Calu3 (cell line): ENCODE results near the gene TNFSF15. TPM values are rescaled to one million over a fixed set of nuclear protein-coding genes. Genes with fewer than 3 reads are reported as not detected.

ENCODE experiments used
- BruUV-seq: library from RNA; stranded (reverse); fragments of 400-500 nt; replicated peaks from 2 replicates; lab custom pipeline; 2021; lab: Mats Ljungman, UMichigan
- CTCF ChIA-PET: fragments of 300-600 bp; sonication (Branson Sonifier 250); formaldehyde crosslinking; loops from one replicate; lab custom pipeline; 2022; ENCODE audit warnings: antibody characterized with exemption; lab: Charles Lee
- DNase-seq: peaks from one replicate; pipeline ENCODE4 v3.0.0; 2022
- H3K27ac Mint-ChIP-seq: one replicate; pipeline ENCODE4 v1.8.0; 2022; ENCODE audit warnings: mixed read lengths; ENCODE audit not compliant: unreplicated experiment
- H3K27me3 Mint-ChIP-seq: one replicate; pipeline ENCODE4 v1.8.0; 2022; ENCODE audit warnings: mixed read lengths; ENCODE audit not compliant: unreplicated experiment
- H3K36me3 Mint-ChIP-seq: one replicate; pipeline ENCODE4 v1.8.0; 2022; ENCODE audit warnings: mild to moderate bottlenecking, moderate library complexity, mixed read lengths; ENCODE audit not compliant: insufficient read depth, unreplicated experiment
- H3K4me1 Mint-ChIP-seq: one replicate; pipeline ENCODE4 v1.8.0; 2022; ENCODE audit warnings: mild to moderate bottlenecking, low read depth, mixed read lengths; ENCODE audit not compliant: unreplicated experiment
- H3K4me3 Mint-ChIP-seq: one replicate; pipeline ENCODE4 v1.8.0; 2022; ENCODE audit warnings: mild to moderate bottlenecking, low read depth, moderate library complexity, mixed read lengths; ENCODE audit not compliant: unreplicated experiment
- H3K9me3 Mint-ChIP-seq: one replicate; pipeline ENCODE4 v1.8.0; 2022; ENCODE audit warnings: low read depth, mixed read lengths; ENCODE audit not compliant: unreplicated experiment
- CTCF ChIP-seq: fragments of 200-600 bp; IDR thresholded peaks from one replicate; pipeline ENCODE4 v1.8.0; 2022; ENCODE audit warnings: antibody characterized with exemption; ENCODE audit not compliant: unreplicated experiment
- intact Hi-C: fragments of 100-400 bp; cut with micrococcal nuclease; formaldehyde crosslinking; loops from one replicate; pipeline ENCODE4 v1.10.0; 2022; ENCODE audit not compliant: unreplicated experiment
- total RNA-seq: library from RNA; stranded (reverse); gene quantifications from 2 replicates; pipeline ENCODE4 v1.2.3, GENCODE V29; 2022

The TNFSF15 gene
- total RNA-seq, 1 experiment from 2014 or later, result 4.9 TPM

DNA sequence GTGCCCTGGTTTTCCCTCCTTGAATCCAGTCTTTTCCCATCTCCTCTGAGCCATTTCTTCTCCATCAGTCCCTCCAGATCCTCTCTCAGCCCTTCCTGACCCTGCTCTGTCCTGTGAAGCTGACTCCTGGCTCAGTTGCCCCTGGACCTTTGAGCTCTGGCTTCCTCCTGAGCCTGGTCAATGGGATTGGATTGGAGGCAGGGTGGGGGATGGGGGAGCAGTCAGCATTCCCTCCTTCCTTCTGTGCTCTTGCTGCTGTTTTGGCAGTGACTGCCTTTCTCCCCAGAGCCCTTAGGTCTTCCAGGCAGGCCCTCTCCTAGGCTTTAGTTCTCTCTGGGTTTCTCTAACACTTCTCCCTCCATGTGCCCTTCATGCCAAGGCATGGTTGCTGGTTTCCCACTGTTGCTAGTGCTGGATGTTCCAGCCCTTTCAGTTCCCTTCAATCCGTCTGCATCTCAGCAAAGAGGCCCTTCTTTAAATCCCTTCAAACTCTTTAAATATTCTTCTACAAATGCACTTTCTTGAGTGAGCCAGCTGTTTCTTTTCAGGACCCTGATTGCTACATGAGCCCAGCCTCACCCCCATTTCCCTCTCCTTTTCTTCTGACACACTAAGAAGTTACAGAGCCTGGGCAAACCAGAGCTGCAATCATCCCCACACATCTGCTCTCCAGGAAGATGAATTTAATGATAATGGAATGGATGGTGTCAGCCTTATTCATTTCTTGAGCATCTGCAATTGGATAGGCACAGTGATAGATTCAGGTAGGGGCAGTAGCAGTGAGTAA, 2.2 kb downstream of the TNFSF15 start:
- no peaks in the 10 kb centered on the region for H3K27me3 Mint-ChIP-seq
- peak overlapping the region; percentile 42 for H3K4me3 Mint-ChIP-seq
- no peak for TF ChIP-seq CTCF
- H3K27ac Mint-ChIP-seq, result peak overlapping the region; percentile 6
- no peak for DNase-seq
- intact Hi-C loops, result no loop called here
- peaks cover 19% of the 10 kb centered on the region for H3K36me3 Mint-ChIP-seq
- H3K4me1 Mint-ChIP-seq, result peaks cover 59% of the 10 kb centered on the region
- no TSS peak for BruUV-seq
- CTCF ChIA-PET, result no interaction called here
- no peaks in the 10 kb centered on the region for H3K9me3 Mint-ChIP-seq

- CTCF ChIA-PET, result no interaction called here
- Mint-ChIP-seq H3K36me3 (peaks cover 11% of the 10 kb centered on the region), H3K4me3 (no peak overlapping the region)
Observed at GRCh38 chr9:114799925-114800324, 5.9 kb downstream of the TNFSF15 start.

GRCh38 chr9:114799441-114799840, 6.4 kb downstream of the TNFSF15 start:
- no peak for TF ChIP-seq CTCF
- no peak overlapping the region for H3K4me3 Mint-ChIP-seq
- peaks cover 7% of the 10 kb centered on the region for H3K36me3 Mint-ChIP-seq
- CTCF ChIA-PET, result interaction anchor here (0.6 kb wide), 1 partner anchor 61 kb away, joined by 3 read pairs; no protein-coding TSS in a partner anchor
- no peaks in the 10 kb centered on the region for H3K27me3 Mint-ChIP-seq
- no TSS peak for BruUV-seq
- no peak overlapping the region for H3K27ac Mint-ChIP-seq
- intact Hi-C loops, result no loop called here
- H3K4me1 Mint-ChIP-seq, result peaks cover 34% of the 10 kb centered on the region
- DNase-seq, result no peak
- no peaks in the 10 kb centered on the region for H3K9me3 Mint-ChIP-seq

More at GRCh38 chr9:114799925-114800324, 5.9 kb downstream of the TNFSF15 start:
- no peaks in the 10 kb centered on the region for H3K9me3 Mint-ChIP-seq
- peaks cover 36% of the 10 kb centered on the region for H3K4me1 Mint-ChIP-seq
- no peaks in the 10 kb centered on the region for H3K27me3 Mint-ChIP-seq
- no TSS peak for BruUV-seq
- no peak for DNase-seq
- TF ChIP-seq CTCF, result no peak
- no peak overlapping the region for H3K27ac Mint-ChIP-seq
- intact Hi-C loops, result no loop called here

DNA sequence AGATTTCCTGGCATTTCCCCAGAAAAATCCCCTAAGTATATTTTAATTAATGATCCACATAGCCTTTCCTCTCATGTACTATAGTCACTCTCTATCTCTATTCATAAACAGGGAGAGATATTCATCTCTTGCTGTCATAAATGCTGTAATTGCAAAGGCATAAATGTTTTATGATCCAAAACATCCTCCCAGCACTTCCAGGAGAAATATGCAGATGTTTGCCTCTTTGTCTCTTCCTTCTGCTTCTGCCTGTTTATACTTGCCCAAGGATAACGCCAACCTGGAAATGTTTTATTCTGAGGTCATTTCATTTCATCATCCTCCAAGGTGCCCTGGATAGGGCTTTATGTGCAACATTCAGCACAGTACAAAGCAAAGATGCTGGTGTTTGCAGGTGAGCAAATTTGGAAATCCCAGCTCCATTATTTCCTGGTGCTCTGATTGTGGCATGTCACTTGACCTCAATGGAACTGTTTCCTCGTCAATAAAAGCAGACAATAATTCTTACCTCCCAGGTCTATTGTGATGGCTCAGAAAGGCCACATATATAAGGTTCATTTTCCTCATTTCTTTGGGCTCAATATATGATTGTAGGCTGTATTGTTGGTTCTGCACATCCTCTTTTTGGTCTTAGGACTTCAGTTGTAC, 6.9 kb downstream of the TNFSF15 start:
- H3K27ac Mint-ChIP-seq, result no peak overlapping the region
- H3K9me3 Mint-ChIP-seq, result no peaks in the 10 kb centered on the region
- H3K4me1 Mint-ChIP-seq, result peaks cover 29% of the 10 kb centered on the region
- no peaks in the 10 kb centered on the region for H3K27me3 Mint-ChIP-seq
- no TSS peak for BruUV-seq
- no peak overlapping the region for H3K4me3 Mint-ChIP-seq
- intact Hi-C loops, result no loop called here
- peaks cover 2% of the 10 kb centered on the region for H3K36me3 Mint-ChIP-seq
- DNase-seq, result no peak
- no peak for TF ChIP-seq CTCF
- CTCF ChIA-PET, result interaction anchor here (0.6 to 1.5 kb wide), 2 partner anchors 20 to 61 kb away, joined by 3 read pairs; no protein-coding TSS in a partner anchor
